H1 (cell line): ENCODE data around the gene MYBPC1. TPM values are rescaled to one million over a fixed set of nuclear protein-coding genes. Genes with fewer than 3 reads are reported as not detected.

ENCODE experiments used
- CHD7 ChIP-seq: fragments of 300-600 bp; sonication (generic); IDR thresholded peaks from 2 replicates; pipeline ENCODE4 v1.7.1; 2012; ENCODE audit warnings: low read length, moderate library complexity, mild to moderate bottlenecking, inconsistent platforms; ENCODE audit not compliant: insufficient replicate concordance
- polyA plus RNA-seq, 7 experiments: library from polyadenylated mRNA; depleted of rRNA in 3 of 7; stranded (reverse) in 5 of 7; unstranded in 2 of 7; fragments of >200 nt in 5 of 7; fragments of 200-250 nt in 2 of 7; gene quantifications; 1 replicate in 5 of 7; 2 replicates in 1 of 7; 4 replicates in 1 of 7; pipeline versions ENCODE4 v1.2.1 to v1.2.3, GENCODE V29; 2011 to 2013; ENCODE audit warnings: missing spikeins in 2 of 7, mixed read lengths in 2 of 7
- total RNA-seq: library from RNA; stranded (reverse); fragmentation: NEBNext Ultra II Directional; extraction: Animal tissue kit (Norgen Biotek cat#: 25700); gene quantifications from 2 replicates; pipeline ENCODE4 v1.2.1, GENCODE V29; 2021

Gene MYBPC1
- total and polyA plus RNA-seq, 2 of the 8 experiments (the other 6 are each of a cell fraction or from before 2014, with no cell fraction given), result not detected

- TF ChIP-seq CHD7, result no peak
These were observed 111.6 kb downstream of the MYBPC1 start (continued) for GRCh38 chr12:101706403-101706802.
